ENCODE data around the gene SLC66A2. TPM values are rescaled to one million over a fixed set of nuclear protein-coding genes. Genes with fewer than 3 reads are reported as not detected.

Gene SLC66A2
- total and polyA plus RNA-seq, 10 of the 15 experiments (the other 5 are each of a cell fraction or from before 2014, with no cell fraction given): 0.69 to 42.5 (median 14.8) TPM

GRCh38 chr18:79944126-79944731 is 7.2 kb downstream of the SLC66A2 start (continued):
- TF ChIP-seq CREM (IDR thresholded peaks at IDR 0.05; ENCODE audit: low read depth): no peak
- no peak for TF ChIP-seq ZNF592 (IDR thresholded peaks at IDR 0.05)
- TF ChIP-seq POU2F2 (IDR thresholded peaks at IDR 0.05; ENCODE audit: borderline replicate concordance, low read depth, low read length): 0 out of 3 replicates have a peak, but pooled peaks have one; percentile 7
- no peak for TF ChIP-seq FOXM1 (IDR thresholded peaks at IDR 0.05; ENCODE audit: low read depth, low read length)
- TF ChIP-seq HDGF (IDR thresholded peaks at IDR 0.05): no peak
- TF ChIP-seq PKNOX1 (IDR thresholded peaks at IDR 0.05): peak; percentile 35; the same call in 1 of the 2 replicates
- TF ChIP-seq JUND (IDR thresholded peaks at IDR 0.05; ENCODE audit: low read depth, low read length): no peak
- no peak for TF ChIP-seq ZNF217 (IDR thresholded peaks at IDR 0.05)
- TF ChIP-seq IRF3 (IDR thresholded peaks at IDR 0.05): no peak
- no peak for TF ChIP-seq KLF5 (IDR thresholded peaks at IDR 0.05; ENCODE audit: partially characterized antibody)

Measured in GM12878 (cell line).